H9 (cell line): Measurements from ENCODE around the gene OGDH. TPM values are rescaled to one million over a fixed set of nuclear protein-coding genes. Genes with fewer than 3 reads are reported as not detected.

Experiments
- DNase-seq: peaks from one replicate; pipeline ENCODE4 v3.0.0-alpha.2; 2017
- H2AFZ ChIP-seq: one replicate; pipeline ENCODE4 v1.6.1; 2013; ENCODE audit warnings: mild to moderate bottlenecking, low read length, control low read depth, moderate library complexity
- H2AK5ac ChIP-seq: 2 replicates; pipeline ENCODE4 v1.6.1; 2013; ENCODE audit warnings: low read length, control low read depth, mixed read lengths; ENCODE audit not compliant: insufficient read length
- H2BK120ac ChIP-seq: one replicate; pipeline ENCODE4 v1.6.1; 2013; ENCODE audit warnings: low read depth, mild to moderate bottlenecking, low read length, control low read depth, inconsistent platforms; ENCODE audit not compliant: poor library complexity, severe bottlenecking
- H2BK12ac ChIP-seq: 2 replicates; pipeline ENCODE4 v1.6.1; 2013; ENCODE audit warnings: low read length, control low read depth, mixed read lengths, low read depth; ENCODE audit not compliant: insufficient read length
- H2BK15ac ChIP-seq: 2 replicates; pipeline ENCODE4 v1.6.1; 2013; ENCODE audit warnings: low read depth, low read length, control low read depth
- H2BK20ac ChIP-seq: one replicate; pipeline ENCODE4 v1.6.1; 2013; ENCODE audit warnings: low read depth, mild to moderate bottlenecking, low read length, control low read depth, inconsistent platforms; ENCODE audit not compliant: poor library complexity, severe bottlenecking
- H2BK5ac ChIP-seq: 2 replicates; pipeline ENCODE4 v1.6.1; 2013; ENCODE audit warnings: low read length, control low read depth, mixed read lengths; ENCODE audit not compliant: insufficient read length
- H3K14ac ChIP-seq: 2 replicates; pipeline ENCODE4 v1.6.1; 2013; ENCODE audit warnings: low read length, control low read depth; ENCODE audit not compliant: insufficient read depth
- H3K18ac ChIP-seq: 2 replicates; pipeline ENCODE4 v1.6.1; 2013; ENCODE audit warnings: low read depth, mild to moderate bottlenecking, mixed read lengths, low read length, control low read depth; ENCODE audit not compliant: insufficient read length
- H3K23ac ChIP-seq: 2 replicates; pipeline ENCODE4 v1.6.1; 2013; ENCODE audit warnings: low read length, control low read depth, mixed read lengths, low read depth; ENCODE audit not compliant: insufficient read length
- H3K23me2 ChIP-seq: 2 replicates; pipeline ENCODE4 v1.6.1; 2013; ENCODE audit warnings: low read depth, mild to moderate bottlenecking, mixed read lengths, low read length, control low read depth; ENCODE audit not compliant: insufficient read length, poor library complexity, severe bottlenecking
- H3K27ac ChIP-seq: 2 replicates; pipeline ENCODE4 v1.5.1; 2013; ENCODE audit warnings: low read length, control low read depth, mixed read lengths, low read depth; ENCODE audit not compliant: insufficient read length
- H3K27me3 ChIP-seq: 2 replicates; pipeline ENCODE4 v1.6.1; 2013; ENCODE audit warnings: low read length, control low read depth, inconsistent platforms; ENCODE audit not compliant: insufficient read depth
- H3K4ac ChIP-seq: 2 replicates; pipeline ENCODE4 v1.6.1; 2013; ENCODE audit warnings: low read depth, mild to moderate bottlenecking, control low read depth, inconsistent platforms, low read length, moderate library complexity
- H3K4me1 ChIP-seq: 2 replicates; pipeline ENCODE4 v1.6.1; 2013; ENCODE audit warnings: low read length, control low read depth, inconsistent platforms; ENCODE audit not compliant: insufficient read depth
- H3K4me2 ChIP-seq: 2 replicates; pipeline ENCODE4 v1.6.1; 2013; ENCODE audit warnings: low read length, control low read depth, mixed read lengths; ENCODE audit not compliant: insufficient read length, insufficient read depth
- H3K56ac ChIP-seq: 2 replicates; pipeline ENCODE4 v1.6.1; 2013; ENCODE audit warnings: low read depth, mild to moderate bottlenecking, mixed read lengths, low read length, control low read depth; ENCODE audit not compliant: insufficient read length
- H3K79me1 ChIP-seq: 2 replicates; pipeline ENCODE4 v1.6.1; 2013; ENCODE audit warnings: low read depth, mild to moderate bottlenecking, moderate library complexity, low read length, control low read depth, inconsistent platforms; ENCODE audit not compliant: insufficient read depth, poor library complexity, severe bottlenecking
- H3K79me2 ChIP-seq: 2 replicates; pipeline ENCODE4 v1.6.1; 2013; ENCODE audit warnings: low read length, control low read depth, inconsistent platforms; ENCODE audit not compliant: insufficient read depth
- H3K9ac ChIP-seq: 2 replicates; pipeline ENCODE4 v1.6.1; 2013; ENCODE audit warnings: low read length, control low read depth, mixed read lengths; ENCODE audit not compliant: insufficient read length; ENCODE audit errors: extremely low read depth
- H3K9me3 ChIP-seq: one replicate; pipeline ENCODE4 v1.6.1; 2013; ENCODE audit warnings: low read depth, low read length, inconsistent platforms; ENCODE audit not compliant: control insufficient read depth
- H3T11ph ChIP-seq: one replicate; pipeline ENCODE4 v1.6.1; 2013; ENCODE audit warnings: mild to moderate bottlenecking, low read length, control low read depth, inconsistent platforms
- H4K20me1 ChIP-seq: one replicate; pipeline ENCODE4 v1.6.1; 2013; ENCODE audit not compliant: control insufficient read depth, insufficient read length, insufficient read depth
- H4K5ac ChIP-seq: 2 replicates; pipeline ENCODE4 v1.6.1; 2013; ENCODE audit warnings: low read depth, mild to moderate bottlenecking, mixed read lengths, low read length, control low read depth; ENCODE audit not compliant: insufficient read length
- H4K8ac ChIP-seq: replicated peaks from 2 replicates; pipeline ENCODE4 v1.6.1; 2013; ENCODE audit warnings: low read length, control low read depth, mixed read lengths, low read depth; ENCODE audit not compliant: insufficient read length
- H4K91ac ChIP-seq: 2 replicates; pipeline ENCODE4 v1.6.1; 2013; ENCODE audit warnings: low read depth, mild to moderate bottlenecking, moderate library complexity, mixed read lengths, low read length, control low read depth; ENCODE audit not compliant: insufficient read length
- H3K27ac Mint-ChIP-seq, 3 experiments: 2 replicates in 2 of 3; 3 replicates in 1 of 3; pipeline ENCODE4 v1.8.0; 2020 to 2021; ENCODE audit warnings: mixed read lengths in 3 of 3, mild to moderate bottlenecking in 1 of 3, moderate library complexity in 1 of 3
- H3K27me3 Mint-ChIP-seq: 2 replicates; pipeline ENCODE4 v1.8.0; 2021; ENCODE audit warnings: low read depth, mild to moderate bottlenecking, moderate library complexity, mixed read lengths
- H3K36me3 Mint-ChIP-seq, 3 experiments: 2 replicates in 2 of 3; 3 replicates in 1 of 3; pipeline ENCODE4 v1.8.0; 2020 to 2021; ENCODE audit warnings: low read depth in 3 of 3, mixed read lengths in 3 of 3; ENCODE audit not compliant: insufficient read depth in 1 of 3
- H3K4me1 Mint-ChIP-seq, 2 experiments: 2 replicates each; pipeline ENCODE4 v1.8.0; 2020; ENCODE audit warnings: mixed read lengths in 2 of 2
- H3K4me3 Mint-ChIP-seq, 2 experiments: 2 replicates in 1 of 2; 3 replicates in 1 of 2; pipeline ENCODE4 v1.8.0; 2020 to 2021; ENCODE audit warnings: mild to moderate bottlenecking in 2 of 2, mixed read lengths in 2 of 2, moderate library complexity in 1 of 2
- H3K9me3 Mint-ChIP-seq, 2 experiments: 2 replicates in 1 of 2; 3 replicates in 1 of 2; pipeline ENCODE4 v1.8.0; 2020; ENCODE audit warnings: mild to moderate bottlenecking in 2 of 2, mixed read lengths in 2 of 2, moderate library complexity in 1 of 2
- WGBS: extraction: QIAGEN DNeasy Blood & Tissue Kit; methylation state at CpG from one replicate; pipeline ENCODE4 v1.1.7; 2013; ENCODE audit warnings: missing lambda C conversion rate, low lambda C conversion rate, mixed read lengths; ENCODE audit not compliant: insufficient read length; ENCODE audit errors: extremely low coverage; 5-methylcytosine and 5-hydroxymethylcytosine counted together
- total RNA-seq: library from RNA; stranded (reverse); gene quantifications from 2 replicates; pipeline ENCODE4 v1.2.1, GENCODE V29; 2021
- TF ChIP-seq, protein P1 (sequence below): fragments of 200-600 bp; sonication (generic); conservative IDR thresholded peaks from 3 replicates; pipeline ENCODE4 v1.8.0; 2021; ENCODE audit warnings: antibody characterized with exemption, mild to moderate bottlenecking

Gene OGDH
- total RNA-seq, 1 experiment from 2014 or later: 77.3 TPM

DNA sequence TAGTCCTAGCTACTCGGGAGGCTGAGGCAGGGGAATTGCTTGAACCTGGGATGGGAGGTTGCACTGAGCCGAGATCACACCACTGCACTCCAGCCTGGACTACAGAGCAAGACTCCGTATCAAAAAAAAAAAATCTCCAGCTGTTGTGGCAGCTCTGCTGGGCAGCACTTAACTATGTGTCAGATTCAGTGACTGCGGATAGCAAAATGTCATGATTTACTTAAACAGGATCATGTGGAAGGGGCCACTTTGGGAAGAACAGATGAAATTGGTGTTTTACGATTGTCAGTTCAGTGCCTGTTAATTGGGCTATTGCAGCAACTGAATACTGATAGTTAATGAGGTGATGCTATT, 15.3 kb downstream of the OGDH start:
- DNase-seq: no peak
- no peaks in the 10 kb centered on the region for H3K9me3 Mint-ChIP-seq
- peak overlapping the region in 1 of 3 experiments; percentile 83; a peak in 2 of 7 replicates for H3K27ac Mint-ChIP-seq
- Histone ChIP-seq H3K23ac (no peak overlapping the region), H3K27ac (no peak overlapping the region), H3K23me2 (no peaks in the 10 kb centered on the region), H3T11ph (no peak overlapping the region), H3K79me2 (peaks cover 19% of the 10 kb centered on the region; the same call in 1 of the 2 replicates), H4K8ac (no peak overlapping the region), H3K27me3 (no peaks in the 10 kb centered on the region), H3K56ac (no peak overlapping the region), H4K91ac (no peak overlapping the region), H3K14ac (no peak overlapping the region), H3K79me1 (no peaks in the 10 kb centered on the region), H4K5ac (no peak overlapping the region), H4K20me1 (no peaks in the 10 kb centered on the region), H2BK120ac (no peak overlapping the region), H2BK15ac (no peak overlapping the region), H2BK20ac (no peak overlapping the region), H3K4me1 (no peaks in the 10 kb centered on the region), H3K9ac (no peak overlapping the region), H3K4me2 (no peak overlapping the region), H3K4ac (no peak overlapping the region), H2BK5ac (no peak overlapping the region), H3K9me3 (no peaks in the 10 kb centered on the region), H2AK5ac (no peak overlapping the region), H2BK12ac (no peak overlapping the region), H2AFZ (no peak overlapping the region), H3K18ac (no peak overlapping the region)
- no peaks in the 10 kb centered on the region; the same call in 1 of the 2 replicates for H3K27me3 Mint-ChIP-seq
- H3K36me3 Mint-ChIP-seq: peaks cover 2 to 22% (median 15%) of the 10 kb centered on the region in 3 experiments; a peak in 6 of 7 replicates
- TF ChIP-seq, protein P1, sequence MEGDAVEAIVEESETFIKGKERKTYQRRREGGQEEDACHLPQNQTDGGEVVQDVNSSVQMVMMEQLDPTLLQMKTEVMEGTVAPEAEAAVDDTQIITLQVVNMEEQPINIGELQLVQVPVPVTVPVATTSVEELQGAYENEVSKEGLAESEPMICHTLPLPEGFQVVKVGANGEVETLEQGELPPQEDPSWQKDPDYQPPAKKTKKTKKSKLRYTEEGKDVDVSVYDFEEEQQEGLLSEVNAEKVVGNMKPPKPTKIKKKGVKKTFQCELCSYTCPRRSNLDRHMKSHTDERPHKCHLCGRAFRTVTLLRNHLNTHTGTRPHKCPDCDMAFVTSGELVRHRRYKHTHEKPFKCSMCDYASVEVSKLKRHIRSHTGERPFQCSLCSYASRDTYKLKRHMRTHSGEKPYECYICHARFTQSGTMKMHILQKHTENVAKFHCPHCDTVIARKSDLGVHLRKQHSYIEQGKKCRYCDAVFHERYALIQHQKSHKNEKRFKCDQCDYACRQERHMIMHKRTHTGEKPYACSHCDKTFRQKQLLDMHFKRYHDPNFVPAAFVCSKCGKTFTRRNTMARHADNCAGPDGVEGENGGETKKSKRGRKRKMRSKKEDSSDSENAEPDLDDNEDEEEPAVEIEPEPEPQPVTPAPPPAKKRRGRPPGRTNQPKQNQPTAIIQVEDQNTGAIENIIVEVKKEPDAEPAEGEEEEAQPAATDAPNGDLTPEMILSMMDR: no peak
- no peak overlapping the region for H3K4me3 Mint-ChIP-seq
- WGBS: no CpG with 5 or more reads among the region's 5 CpGs
- H3K4me1 Mint-ChIP-seq: peaks cover 0 to 13% of the 10 kb centered on the region in 2 experiments; a peak in 3 of 4 replicates
